Testis (tissue), 2 donors: ENCODE data around the gene CTCF.

Experiments used
- CTCF ChIP-seq, 3 experiments: fragments of 450-650 bp in 2 of 3; fragments of 200-600 bp in 1 of 3; sonication (generic) in 1 of 3; IDR thresholded peaks; one replicate each; pipeline ENCODE4 v1.5.1; 2016 to 2019; ENCODE audit warnings: antibody characterized with exemption in 3 of 3, mild to moderate bottlenecking in 2 of 3, moderate library complexity in 1 of 3
- POLR2A ChIP-seq: fragments of 450-650 bp; IDR thresholded peaks from one replicate; pipeline ENCODE4 v1.6.1; 2017; ENCODE audit warnings: antibody characterized with exemption, mild to moderate bottlenecking, moderate library complexity

GRCh38 chr16:67562918-67563707 is 787 bp downstream of the CTCF start:
- peak in 1 of 3 experiments; percentile 19 for TF ChIP-seq CTCF (IDR thresholded peaks at IDR 0.05)
- TF ChIP-seq POLR2A, result no peak
